ENCODE results near the gene CERCAM. TPM values are rescaled to one million over a fixed set of nuclear protein-coding genes. Genes with fewer than 3 reads are reported as not detected.

CERCAM gene
- total RNA-seq, result 10 to 100 TPM in 1 of 4 donors, 1 to 10 TPM in 3; 2.2 to 18.3 (median 6.2) TPM

- Histone ChIP-seq H3K27me3 (peaks cover 0 to 10% (median 0%) of the 10 kb centered on the region in 4 donors), H3K9me3 (no peaks in the 10 kb centered on the region), H3K36me3 (peaks cover 0 to 17% (median 0%) of the 10 kb centered on the region in 3 donors), H3K4me1 (peaks cover 19 to 46% (median 25%) of the 10 kb centered on the region in 3 donors), H3K27ac (peak within 1 kb of the TSS; percentile 57 to 91 (median 74)), H3K4me3 (peak within 1 kb of the TSS; percentile 52 to 95 (median 75))
- no peak for DNase-seq
- 0% methylated on average over 1 of the region's 59 CpGs; no CpG with 5 or more reads in 1 of the 2 donors for WGBS, 2 donors
- intact Hi-C loops (cut with DNase I), result no loop called here
- no peak for TF ChIP-seq POLR2A (IDR thresholded peaks at IDR 0.05)
- no peak for TF ChIP-seq CTCF (IDR thresholded peaks at IDR 0.05)
These were observed at the start of gene CERCAM for GRCh38 chr9:128420651-128421481. Gene CERCAM, plus strand, starts transcription at chr9:128420857. Its CDS starts 21 bp downstream, at chr9:128420878.

DNA sequence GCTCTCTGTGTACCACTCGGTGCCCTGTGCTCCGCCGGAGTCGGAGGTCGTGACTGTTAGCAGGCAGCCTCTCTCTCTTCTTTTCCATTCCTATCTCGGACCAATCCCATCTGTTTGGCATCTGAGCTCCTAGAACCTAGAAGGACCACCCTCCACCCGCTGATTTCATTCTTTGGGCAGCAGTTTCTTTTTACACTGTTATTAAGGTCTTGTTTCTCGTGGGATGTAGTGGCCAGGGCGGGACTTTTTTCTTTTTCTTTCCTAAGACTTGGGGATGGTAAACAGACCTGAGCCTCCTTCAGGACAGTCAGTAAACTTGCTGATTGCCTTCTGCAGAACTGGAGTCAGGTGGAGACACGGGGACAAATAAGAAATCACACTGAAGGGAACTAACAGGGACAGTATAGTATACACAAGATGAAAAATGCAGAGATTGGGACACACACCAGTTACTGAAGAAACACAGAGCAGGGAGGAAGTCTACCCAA, 49.0 kb upstream of the CERCAM start:
- DNase-seq, result no peak
- 0% methylated on average over 8 to 10 of the region's 10 CpGs for WGBS, 2 donors
- peaks cover 13 to 52% (median 35%) of the 10 kb centered on the region in 3 donors for H3K4me1 ChIP-seq
- no peak for TF ChIP-seq CTCF (IDR thresholded peaks at IDR 0.05)
- TF ChIP-seq POLR2A (IDR thresholded peaks at IDR 0.05), result no peak
- H3K4me3 ChIP-seq, result peak overlapping the region; percentile 59 to 93 (median 90)
- intact Hi-C loops (cut with DNase I), result no loop called here
- H3K36me3 ChIP-seq, result peaks cover 0 to 35% (median 0%) of the 10 kb centered on the region in 3 donors
- no peaks in the 10 kb centered on the region for H3K27me3 ChIP-seq
- no peaks in the 10 kb centered on the region for H3K9me3 ChIP-seq
- peak overlapping the region; percentile 91 to 98 (median 95) for H3K27ac ChIP-seq

DNA sequence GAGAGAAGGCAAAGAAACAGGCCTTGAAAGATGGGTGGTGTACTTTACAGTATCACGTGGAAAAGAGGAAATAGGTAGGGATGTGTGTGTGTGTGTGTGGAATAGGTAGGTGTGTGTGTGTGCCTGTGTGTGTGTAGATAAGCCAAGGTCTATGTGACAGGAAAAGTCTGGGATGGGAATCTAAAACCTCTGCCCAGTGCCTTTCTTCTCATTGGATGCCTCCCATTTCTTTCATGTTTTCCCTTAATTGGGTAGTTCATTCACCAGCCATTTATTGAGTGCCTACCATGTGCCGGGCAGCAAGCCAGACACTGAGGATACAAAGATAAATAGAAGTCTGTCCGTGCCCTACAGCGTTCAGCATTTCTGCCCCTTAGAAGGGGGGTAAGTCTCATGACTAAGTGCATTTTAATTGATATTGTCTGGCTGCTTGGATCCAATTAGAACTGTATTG, 48.4 kb upstream of the CERCAM start:
- Histone ChIP-seq H3K27me3 (no peaks in the 10 kb centered on the region), H3K4me1 (peaks cover 13 to 52% (median 35%) of the 10 kb centered on the region in 3 donors), H3K9me3 (no peaks in the 10 kb centered on the region), H3K36me3 (peaks cover 0 to 39% (median 0%) of the 10 kb centered on the region in 3 donors), H3K4me3 (peak overlapping the region; percentile 59 to 93 (median 90)), H3K27ac (peak overlapping the region; percentile 91 to 98 (median 95))
- intact Hi-C loops (cut with DNase I), result no loop called here
- no peak for DNase-seq
- no peak for TF ChIP-seq CTCF (IDR thresholded peaks at IDR 0.05)
- no peak for TF ChIP-seq POLR2A (IDR thresholded peaks at IDR 0.05)
- WGBS, 2 donors, result 3 to 11% methylated on average over 3 to 4 of the region's 4 CpGs

GRCh38 chr9:128372784-128373183, 47.9 kb upstream of the CERCAM start:
- intact Hi-C loops (cut with DNase I), result no loop called here
- Histone ChIP-seq H3K27ac (peak overlapping the region; percentile 91 to 98 (median 95)), H3K27me3 (no peaks in the 10 kb centered on the region), H3K36me3 (peaks cover 0 to 41% (median 3%) of the 10 kb centered on the region in 3 donors), H3K9me3 (no peaks in the 10 kb centered on the region), H3K4me3 (no peak overlapping the region), H3K4me1 (peaks cover 13 to 52% (median 35%) of the 10 kb centered on the region in 3 donors)
- DNase-seq, result no peak
- TF ChIP-seq CTCF (IDR thresholded peaks at IDR 0.05) (no peak), POLR2A (IDR thresholded peaks at IDR 0.05) (no peak)
- WGBS, 2 donors, result 45 to 63% methylated on average over 1 of the region's 1 CpG

DNA sequence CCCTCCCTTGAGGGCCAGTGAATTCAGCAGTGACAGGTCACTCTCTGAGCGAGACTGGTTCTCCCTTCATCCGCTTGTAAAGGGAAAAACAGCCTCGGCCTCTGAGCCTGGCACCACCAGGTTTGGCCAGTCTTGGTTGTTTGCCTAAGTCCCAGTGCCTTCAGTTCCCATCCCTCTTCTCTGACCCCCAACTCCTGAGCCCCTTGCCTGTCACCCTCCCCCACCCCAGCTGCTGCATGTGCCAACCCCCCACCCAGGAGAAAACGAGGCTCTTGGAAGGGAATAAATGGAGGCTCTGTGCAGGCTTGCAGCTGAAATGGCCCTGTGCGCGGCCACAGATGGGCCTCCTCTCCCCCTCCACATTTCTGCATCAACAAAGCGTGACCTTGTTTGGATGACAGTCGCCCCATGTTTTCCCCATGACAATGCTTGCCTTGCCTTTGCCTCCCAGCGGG, 46.4 kb upstream of the CERCAM start:
- no peaks in the 10 kb centered on the region for H3K27me3 ChIP-seq
- TF ChIP-seq CTCF (IDR thresholded peaks at IDR 0.05), result no peak
- no peak for TF ChIP-seq POLR2A (IDR thresholded peaks at IDR 0.05)
- H3K4me3 ChIP-seq, result no peak overlapping the region
- peaks cover 0 to 55% (median 10%) of the 10 kb centered on the region in 3 donors for H3K36me3 ChIP-seq
- no peak overlapping the region for H3K27ac ChIP-seq
- intact Hi-C loops (cut with DNase I), result no loop called here
- 79 to 100% methylated on average over 4 to 8 of the region's 9 CpGs for WGBS, 2 donors
- DNase-seq, result no peak
- no peaks in the 10 kb centered on the region for H3K9me3 ChIP-seq
- peaks cover 13 to 52% (median 35%) of the 10 kb centered on the region in 3 donors for H3K4me1 ChIP-seq

All from esophagus squamous epithelium (tissue), 5 donors.